Stimulated activated CD4-positive, alpha-beta T cell treated with anti-CD3 and anti-CD28 coated beads, Interleukin-2, amount 100 ng/mL, for 48 hours (primary cell): ENCODE measurements around the gene EGLN3.

Source experiments
- DNase-seq, 2 donors: peaks; one replicate each; pipeline ENCODE4 v3.0.0-alpha.2; 2020

Gene EGLN3

DNA sequence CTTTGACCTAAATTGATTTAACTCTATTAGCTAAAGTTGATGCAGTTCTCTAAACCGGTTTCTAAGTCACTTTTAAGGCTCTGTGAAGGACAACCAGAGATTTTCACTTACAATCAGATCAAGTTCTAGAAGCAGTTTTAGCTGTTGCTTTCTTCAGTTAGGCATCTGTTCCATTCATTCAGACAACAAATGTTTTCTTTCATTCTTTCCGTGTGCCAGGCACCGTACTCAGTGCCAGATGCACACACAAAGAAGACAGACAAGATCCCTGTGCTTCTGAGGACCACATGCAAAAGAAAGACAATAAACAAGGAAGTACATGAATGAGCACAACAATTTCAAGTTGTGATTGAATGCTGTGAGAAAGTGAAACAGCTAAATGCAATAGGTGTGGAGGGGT, 11.1 kb upstream of the EGLN3 start:
- no peak for DNase-seq

DNA sequence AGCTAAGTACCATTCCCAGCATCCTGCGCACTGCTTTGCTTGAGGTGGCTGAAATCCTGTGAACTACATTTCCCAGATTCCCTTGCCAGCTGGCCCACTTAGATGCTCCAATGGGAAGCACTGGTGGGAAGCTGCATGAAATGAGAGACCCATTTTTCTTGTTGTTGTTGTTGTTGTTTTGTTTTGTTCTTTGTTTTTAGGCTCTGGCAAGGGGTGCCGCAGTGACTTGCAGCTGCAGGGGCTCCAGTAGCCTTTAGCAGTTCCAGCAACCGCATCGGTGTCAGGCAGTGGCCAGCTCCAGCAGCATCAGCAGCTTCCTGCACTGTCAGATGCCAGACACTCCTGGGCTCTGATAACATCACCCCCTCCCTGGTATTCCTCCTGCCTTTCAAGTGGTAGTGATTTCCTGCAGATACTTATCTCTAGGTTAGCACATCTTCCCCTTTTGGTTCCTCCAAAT, 8.8 kb upstream of the EGLN3 start:
- DNase-seq: no peak

DNA sequence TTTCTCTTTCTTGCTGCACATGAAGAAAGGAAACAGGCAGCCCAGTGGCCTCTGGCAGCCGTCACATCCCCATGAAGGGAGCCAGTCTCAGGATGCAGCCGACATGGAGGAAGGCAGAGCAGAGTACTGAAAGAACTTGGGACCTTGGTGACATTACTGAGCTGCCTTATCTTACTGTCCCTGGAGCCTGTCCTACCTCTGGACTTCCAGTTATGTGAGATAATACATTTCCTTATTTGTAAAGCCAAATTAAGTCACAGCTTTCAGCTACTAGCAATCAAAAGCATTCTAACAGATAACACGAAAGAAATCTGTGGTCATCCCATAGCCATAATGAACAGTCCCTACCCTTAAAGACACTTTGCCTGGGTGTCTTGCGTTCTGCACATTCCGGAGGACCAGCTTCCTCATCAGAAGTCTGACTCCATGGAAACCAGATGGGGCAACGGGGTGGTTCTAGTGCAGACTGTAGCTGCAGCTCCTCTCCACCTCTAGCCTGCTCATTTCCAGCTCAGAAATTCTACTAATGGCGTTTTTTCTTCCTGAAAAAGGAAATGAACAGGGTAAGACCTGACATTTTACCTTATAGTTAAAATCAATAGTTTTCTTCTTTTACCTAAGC, 7.8 kb upstream of the EGLN3 start:
- DNase-seq: no peak

DNA sequence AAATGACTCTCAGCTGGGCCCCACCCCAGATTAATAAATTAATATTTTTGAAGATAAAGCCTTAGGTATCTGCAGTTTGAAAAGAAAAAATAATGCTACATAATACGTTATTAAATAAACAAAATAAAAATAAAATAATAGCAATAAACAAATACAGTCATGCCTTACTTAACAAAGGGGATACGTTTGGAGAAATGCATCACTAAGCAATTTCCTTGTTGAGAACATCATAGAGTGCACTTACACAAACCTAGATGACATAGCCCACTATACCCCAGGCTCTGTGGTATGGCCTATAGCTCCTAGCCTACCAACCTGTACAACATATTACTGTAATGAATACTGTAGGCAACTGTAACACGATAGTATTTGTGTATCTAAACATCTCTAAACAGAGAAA, 7.1 kb upstream of the EGLN3 start:
- DNase-seq: no peak

DNA sequence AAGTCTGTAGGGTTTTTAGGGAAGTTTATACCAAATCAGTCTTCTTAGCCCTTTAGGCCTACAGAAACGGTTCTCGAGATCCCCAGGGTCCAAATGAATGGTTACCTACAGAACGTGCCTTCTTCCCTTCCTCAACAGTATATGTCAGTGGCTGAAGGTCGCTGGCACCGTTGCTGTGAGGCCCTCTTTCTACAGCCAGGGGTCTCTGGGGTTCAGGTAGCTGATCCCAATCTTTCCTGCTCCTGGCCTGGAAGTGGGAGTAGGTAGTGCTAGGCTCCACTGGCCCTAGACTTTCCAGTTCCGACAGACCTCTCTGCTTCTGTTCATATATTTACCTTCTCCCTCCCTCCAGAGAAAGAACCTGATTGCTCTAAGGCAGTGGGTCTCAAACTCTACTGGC, 6.4 kb upstream of the EGLN3 start:
- DNase-seq: no peak

DNA sequence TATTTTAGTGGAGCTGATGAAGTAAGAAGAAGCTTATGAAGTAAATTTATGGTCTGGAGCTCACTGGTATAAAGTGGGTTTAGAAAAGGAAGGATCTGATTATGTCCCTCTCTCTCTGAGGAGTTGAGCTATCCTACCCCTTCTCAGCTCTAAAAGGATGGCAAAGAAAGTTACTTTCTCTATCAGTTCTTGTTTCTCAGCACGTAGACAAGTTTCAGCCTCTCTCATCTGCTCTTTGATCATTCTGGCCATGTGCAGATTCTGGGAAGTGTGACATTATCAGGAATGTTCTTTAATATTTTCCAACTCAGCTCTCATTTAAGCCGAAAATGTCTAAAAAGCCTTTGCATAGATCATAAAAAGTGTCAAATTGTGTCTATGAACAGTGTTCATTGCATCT, 5.8 kb upstream of the EGLN3 start:
- DNase-seq: no peak

DNA sequence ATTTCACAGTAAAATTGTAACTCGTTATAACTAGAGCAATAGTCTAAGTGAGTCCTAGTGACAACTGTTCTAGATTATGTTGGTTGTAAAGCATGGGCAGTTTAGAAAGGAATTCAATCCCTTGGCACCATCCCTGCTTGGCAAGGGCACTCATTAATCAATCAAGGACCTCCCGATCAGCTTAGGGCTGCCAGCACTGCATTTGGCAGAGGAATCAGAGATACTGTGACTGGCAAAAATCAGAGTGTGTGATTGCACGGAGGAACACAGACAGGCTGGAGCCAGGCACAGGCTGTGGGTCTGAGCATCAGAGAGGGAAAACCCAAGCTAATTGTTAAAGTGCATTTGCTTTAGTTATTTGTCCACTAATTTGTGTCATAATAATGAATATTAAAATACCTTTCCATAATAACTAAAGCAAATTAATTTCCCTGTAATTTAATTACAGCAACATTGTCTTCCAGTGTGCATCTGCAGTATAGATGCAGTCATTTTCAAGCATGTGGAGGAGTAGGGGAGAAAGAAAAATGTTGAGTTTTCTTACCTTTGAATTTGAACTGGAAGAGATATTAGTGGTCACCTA, 3.2 kb upstream of the EGLN3 start:
- DNase-seq: no peak

DNA sequence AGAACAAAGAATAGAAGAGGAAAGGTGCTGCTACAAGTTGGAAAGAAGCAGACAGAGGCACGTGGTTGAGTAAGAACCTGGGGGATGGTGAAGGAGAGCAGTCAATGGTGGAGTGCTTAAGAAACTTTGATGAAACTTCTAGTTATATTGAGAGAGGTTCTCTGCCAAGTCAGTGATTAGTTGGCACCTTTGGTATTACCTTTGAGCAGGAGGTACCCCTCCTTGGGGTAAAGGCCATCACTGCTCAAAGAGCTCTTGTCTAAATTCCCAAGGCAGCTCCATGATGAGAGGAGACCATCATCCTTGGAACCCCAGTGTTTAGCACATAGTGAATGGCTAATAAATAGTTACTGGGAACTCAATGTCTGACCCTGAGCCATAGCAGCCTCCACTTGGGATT, 1.7 kb upstream of the EGLN3 start:
- DNase-seq: no peak

DNA sequence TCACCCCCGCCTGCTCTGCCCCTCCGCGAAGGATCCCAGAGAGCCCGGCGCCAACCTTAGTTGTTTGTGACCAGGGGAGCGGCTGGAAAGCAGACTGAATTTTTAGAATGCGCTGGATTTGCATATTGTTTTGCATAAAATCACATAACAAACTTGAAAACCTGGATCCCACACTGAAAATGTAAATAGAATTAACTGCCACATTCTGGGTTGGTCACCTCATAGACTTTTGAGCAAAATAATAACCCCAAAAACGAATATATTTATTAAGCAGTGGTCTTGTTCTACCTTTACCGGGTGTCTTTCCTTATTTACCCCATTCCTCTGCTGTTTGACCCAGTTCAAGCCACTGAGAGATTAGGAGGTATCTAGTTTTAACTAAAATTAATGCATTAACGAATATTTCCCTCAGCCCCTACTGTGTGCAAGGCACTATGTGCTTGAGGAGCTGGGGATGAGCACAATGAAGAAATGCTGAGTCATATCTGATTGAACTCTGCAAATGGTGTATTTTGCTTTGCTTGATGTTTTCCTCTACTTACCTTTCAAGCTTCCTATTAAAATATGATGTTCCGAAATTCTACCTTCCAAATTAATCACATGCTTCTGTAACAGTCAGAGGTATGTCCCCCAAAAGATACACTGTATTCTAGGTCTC, 438 bp upstream of the EGLN3 start:
- DNase-seq: no peak

DNA sequence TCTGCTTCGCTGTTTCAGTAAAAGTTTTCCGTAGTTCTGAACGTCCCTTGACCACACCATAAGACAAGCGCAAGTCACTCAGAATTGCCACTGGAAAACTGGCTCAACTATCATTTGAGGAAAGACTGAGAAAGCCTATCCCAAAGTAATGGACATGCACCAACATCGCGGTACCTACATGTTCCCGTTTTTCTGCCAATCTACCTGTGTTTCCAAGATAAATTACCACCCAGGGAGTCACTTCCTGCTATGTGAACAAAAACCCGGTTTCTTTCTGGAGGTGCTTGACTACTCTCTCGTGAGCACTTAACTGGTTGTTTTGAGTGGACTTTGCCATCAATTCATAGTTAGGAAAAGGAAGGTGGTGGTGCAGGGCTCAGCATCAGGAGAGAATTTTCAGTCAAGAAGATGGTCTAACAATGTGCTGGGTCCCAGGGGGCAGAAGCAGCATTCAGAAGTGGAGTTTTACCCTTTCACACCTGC, 1.4 kb downstream of the EGLN3 start:
- DNase-seq: no peak

DNA sequence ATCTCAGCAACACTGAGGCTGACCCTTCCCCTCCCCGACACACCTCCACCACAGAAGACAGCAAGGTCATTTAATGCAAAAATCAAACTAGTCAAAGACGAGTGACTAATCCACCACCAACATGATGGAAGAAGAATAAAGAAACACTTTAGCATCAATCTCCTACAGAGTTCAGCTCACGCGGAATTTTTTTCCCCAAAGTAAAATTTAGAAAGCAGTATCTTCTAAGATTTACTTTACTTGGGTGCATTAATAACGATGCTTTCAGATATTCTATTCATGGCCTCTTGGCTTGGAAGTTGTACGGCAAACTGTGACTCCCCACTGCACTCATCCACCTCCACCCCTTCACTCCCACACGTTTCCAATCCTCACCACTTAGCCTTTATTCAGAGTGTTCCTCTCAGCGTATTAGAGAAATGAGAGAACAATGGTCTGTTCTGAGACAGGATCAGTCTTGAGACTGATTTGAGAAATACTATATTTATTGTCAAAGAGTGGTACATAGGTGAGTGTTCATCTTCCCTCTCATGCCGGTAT, 1.9 kb downstream of the EGLN3 start:
- no peak for DNase-seq

DNA sequence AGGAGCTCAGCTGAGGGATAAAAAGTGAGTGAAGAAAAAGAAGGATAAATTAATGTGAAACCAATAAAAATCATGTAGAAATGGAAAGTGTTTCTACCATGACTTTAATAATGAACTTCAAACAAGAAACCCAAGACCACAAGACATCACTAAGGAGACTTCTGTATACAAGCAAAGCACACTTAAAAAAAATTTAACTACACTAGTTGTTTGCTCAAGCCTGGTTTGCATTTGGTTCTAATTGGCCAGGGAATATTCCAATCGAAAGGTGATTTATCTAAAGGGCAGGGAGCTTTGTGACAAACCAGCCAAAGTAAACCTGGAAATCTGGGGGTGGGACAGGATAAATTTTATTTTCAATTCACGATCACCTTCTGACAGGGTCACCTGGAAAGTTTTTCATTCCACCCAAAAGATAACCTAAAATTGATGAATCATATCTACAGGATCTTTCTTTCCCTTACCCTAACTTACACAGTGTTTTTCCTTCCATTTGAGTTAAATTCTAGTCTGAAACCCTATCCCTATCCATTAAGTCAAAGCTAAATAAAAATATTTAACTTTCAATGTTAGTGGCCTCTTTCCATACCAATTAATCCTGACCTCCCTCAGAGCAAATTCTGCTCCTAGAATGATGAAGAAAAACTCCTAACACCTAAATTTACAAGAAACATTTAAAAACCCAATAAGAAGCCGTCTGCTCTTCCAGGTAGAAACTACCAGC, 2.6 kb downstream of the EGLN3 start:
- no peak for DNase-seq

DNA sequence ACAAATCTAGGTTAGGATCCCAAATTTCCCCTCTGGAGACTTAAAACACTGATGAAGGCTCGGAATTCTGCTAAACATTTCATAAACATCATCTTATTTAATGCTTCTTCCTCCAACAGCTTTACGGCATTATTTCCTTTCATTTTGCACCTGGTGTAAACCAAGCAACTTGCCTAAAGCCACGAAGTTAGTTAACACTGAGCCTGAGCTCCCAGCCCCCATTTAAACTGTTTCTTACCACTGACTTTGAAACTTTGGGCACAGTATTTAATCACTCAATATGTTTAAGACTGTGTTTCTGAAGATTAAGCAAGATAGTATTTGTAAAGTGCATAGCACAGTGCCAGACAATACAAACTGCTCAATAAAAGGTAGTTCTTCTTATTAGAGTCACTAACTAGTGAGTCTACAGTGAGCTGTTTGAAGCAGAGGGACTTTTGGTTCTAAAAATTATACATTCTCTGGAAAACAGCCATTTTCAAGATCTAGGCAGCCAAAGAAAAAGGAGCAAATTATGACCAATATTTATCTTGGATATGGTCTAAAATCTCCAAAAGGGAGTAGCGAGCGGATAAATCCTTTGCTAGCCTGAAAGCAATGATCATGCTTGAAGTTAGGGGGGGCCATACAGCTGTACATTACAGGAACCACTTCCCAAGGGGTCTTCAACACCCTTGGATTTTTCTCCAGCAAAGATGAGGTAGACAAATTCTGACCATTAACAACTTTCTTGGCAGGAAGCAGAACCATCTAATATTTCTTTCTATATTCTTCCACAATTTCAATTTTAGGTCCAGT, 4.0 kb downstream of the EGLN3 start:
- DNase-seq: no peak

DNA sequence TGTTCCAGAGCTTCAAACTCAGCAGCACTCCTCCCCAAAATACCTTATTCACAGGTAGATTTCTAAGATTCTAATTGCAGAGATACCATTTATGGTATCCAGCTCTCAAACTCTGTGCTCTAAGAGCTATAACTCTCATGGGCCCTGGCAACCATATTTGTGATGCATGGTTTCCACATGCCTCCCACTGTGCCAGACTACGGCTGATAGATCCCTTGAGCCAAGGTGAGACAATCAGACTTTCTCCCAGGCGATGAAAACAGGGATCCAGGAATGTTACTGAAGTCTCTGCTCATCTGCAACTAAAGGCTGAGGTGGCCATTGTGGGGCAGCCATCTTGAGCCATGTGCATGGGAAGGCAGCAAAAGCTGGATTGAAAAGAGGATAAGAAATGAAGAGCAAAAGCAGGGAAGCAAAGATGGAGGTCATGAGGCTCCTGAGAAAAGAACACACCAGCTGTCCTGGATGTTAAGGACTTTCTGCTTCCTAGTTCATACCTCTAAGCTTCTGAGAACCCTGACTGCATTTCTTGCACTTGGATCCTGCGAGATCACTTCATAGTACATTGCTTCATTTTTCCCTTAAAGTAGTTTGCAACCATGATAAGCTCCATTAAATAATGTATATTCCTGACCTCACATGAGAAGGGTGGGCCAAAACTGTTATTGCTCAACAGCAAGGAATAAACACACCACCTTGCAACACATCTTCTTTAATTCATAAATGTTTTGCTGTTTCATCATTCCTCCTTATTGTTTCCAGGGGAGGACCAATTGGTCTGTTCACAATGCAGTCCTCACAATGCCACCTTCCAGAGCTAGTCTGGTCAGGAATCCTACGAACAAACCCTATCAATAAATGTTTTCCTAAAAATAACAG, 5.4 kb downstream of the EGLN3 start:
- no peak for DNase-seq

DNA sequence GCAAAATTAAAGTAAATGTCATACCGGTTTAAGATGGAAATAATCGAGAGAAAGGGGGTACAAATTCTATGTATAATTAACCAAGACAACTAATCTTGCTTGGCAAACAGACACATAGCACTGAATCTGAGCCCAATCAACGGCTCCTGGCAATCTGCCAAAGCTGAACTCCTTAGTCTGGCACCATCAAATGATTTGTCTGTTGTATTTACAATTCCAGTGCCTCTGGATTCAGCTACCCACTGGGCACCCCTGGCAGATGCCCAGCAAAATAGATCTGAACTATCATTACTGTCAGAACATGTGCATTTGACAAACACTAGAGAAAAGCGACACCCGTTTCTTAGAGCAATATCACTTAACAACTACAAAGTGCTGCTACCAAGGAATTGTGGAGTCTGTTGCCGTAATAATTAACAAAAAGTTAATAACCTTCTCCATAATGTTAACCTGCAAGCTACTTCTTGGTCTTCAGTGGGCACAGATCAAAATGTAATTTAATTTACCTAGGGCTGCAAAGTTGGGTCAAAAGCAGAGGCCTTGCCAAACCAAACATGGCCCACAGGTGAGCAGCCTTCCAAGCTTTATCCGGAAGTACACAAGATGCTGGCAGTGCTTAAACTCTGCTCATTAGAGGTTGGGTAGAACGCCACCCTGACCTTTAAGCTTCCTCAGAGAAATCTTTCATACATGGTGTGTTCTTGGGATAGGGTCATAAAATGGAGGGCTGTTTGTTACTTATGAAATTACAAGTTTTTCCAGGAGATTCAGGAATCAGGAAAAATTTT, 7.6 kb downstream of the EGLN3 start:
- no peak for DNase-seq

DNA sequence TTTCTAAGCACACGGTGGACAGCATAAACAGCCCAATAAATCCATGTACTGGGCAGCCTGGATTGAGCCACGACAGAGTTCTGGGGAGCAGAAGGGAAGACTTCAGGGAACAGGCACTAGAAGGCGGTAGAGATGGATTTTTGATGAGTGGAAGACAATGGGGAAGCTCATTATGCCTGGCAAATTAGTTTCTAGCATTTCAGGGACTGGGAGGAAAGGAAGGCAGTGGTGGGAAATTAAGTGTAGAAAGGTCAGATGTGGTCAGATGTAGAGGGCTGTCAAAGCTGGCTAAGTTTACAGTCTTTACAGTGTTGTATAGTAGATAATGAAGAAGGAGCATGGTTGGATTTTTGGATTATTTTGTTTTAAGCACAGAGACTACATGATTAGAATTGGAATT, 9.2 kb downstream of the EGLN3 start:
- no peak for DNase-seq

DNA sequence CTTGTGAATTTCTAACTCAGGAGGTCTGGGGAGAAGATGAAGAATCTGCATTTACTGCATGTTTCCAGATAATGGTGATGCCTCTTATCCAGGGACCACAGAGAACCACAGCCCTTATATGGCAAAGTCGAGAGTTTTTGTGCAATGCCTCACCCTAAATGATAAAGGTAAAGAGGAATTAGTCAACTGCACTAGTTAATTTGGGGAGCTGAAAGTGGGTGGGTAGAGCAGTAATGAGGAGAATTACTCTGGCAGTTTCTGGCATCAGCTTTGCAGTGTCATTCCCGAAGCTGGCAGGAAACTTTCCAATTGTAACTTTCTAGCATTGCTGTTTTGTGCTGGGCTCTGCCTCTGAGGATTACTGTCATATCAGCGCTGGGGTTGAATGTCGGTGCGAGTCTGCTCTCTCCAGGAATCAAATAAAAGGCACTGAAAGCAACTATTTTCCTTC, 10.3 kb downstream of the EGLN3 start:
- DNase-seq: no peak

DNA sequence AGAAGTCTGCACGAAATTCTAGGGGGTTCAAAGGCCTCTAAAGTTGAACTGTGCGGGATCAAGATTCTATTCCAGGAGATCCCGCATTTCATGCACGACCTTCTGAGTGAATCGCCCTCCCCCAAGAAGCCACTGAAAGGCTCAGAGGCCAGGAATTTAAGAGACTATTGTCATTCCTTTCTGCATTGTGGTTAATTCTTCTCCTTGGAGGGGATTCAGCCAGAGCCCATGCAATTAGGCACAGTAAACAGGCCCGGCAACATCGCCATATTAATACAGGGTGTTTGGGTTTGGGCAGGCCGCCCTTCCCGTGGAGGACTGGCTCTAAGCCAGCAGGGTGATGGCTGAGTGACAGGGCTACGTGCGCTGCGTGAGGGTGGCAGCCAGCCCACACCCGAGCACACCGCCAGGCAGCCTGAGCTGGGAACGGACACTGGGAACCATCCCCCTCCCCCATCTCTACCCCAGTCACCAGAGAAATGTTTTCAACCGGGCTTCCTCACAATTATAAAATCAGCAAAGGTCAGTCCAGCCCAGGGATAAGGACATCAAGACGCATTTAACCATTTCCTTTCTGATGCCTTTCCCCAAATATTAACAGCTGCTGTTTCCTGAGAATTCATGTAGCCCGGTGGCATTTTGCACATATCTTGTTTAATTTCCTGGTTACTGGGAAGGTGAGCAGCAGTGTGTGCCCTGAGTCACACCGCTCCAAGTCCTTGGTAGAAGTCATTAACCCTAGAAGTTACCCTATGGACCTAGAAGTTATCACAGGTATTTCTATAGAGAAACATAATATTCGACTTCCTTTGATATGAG, 12.5 kb downstream of the EGLN3 start:
- DNase-seq: no peak

DNA sequence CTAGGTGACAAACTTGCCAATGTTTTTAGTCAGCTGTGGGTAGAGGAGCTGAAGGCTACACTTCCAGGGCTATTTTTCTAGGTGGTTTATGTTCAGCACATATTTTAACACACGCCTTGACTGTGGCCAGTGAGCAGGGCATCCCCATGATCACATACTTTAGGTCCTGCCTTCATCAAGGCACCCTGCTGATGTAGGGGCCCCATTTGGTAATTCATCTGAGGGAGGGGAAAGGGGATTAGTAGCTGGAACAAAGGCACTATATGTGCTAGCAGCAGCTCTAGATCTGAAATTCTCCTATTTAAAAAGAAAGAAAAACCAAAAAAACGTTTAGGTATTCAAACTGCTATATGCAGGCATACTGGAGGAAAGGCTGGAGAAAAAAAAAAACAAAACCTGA, 14.5 kb downstream of the EGLN3 start:
- no peak for DNase-seq

DNA sequence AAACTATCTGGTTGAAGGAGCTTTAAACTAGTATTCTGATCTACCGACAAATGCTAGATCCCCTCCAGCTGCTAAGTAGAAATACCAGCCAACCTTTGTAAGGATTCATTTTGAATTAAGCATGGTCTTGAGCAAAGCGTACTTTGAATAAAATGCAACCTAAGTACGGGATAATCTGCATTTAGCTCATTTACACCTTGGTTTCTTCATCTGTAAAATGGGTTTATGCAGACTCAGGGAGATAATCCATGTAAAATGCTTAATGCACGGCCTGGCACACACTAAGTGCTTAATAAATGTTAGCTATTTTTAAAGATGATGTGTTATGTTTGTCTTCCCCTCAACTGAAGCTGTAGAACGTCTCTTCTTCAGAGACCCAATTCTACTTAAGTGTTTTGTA, 15.9 kb downstream of the EGLN3 start:
- DNase-seq: no peak
